ENCODE data around the gene EME1. TPM values are rescaled to one million over a fixed set of nuclear protein-coding genes. Genes with fewer than 3 reads are reported as not detected.

The EME1 gene
- total and polyA plus RNA-seq, 10 of the 15 experiments (the other 5 are each of a cell fraction or from before 2014, with no cell fraction given), result 13.8 to 40.5 (median 22.0) TPM

- no peak for TF ChIP-seq MLLT1 (IDR thresholded peaks at IDR 0.05)
- no peak for TF ChIP-seq RCOR1 (conservative IDR thresholded peaks at IDR 0.05; ENCODE audit: low read depth, low read length)
- no peak for TF ChIP-seq NKRF (conservative IDR thresholded peaks at IDR 0.05)
- TF ChIP-seq DPF2 (IDR thresholded peaks at IDR 0.05), result no peak
- TF ChIP-seq SP1 (IDR thresholded peaks at IDR 0.05; ENCODE audit: low read depth, low read length), result no peak
- no peak for TF ChIP-seq SMARCA5 (IDR thresholded peaks at IDR 0.05)
- no peak for TF ChIP-seq CEBPZ (IDR thresholded peaks at IDR 0.05; ENCODE audit: low read depth, low read length)
- TF ChIP-seq ZZZ3 (IDR thresholded peaks at IDR 0.05; ENCODE audit: control insufficient read depth, insufficient read length, low read depth), result no peak
- no peak for TF ChIP-seq SMAD1 (IDR thresholded peaks at IDR 0.05; ENCODE audit: low read depth, partially characterized antibody)
These were observed 22.3 kb upstream of the EME1 start (continued) for GRCh38 chr17:50350733-50351132.

Data from GM12878 (cell line).